ENCODE results near the gene C6orf132.

The C6orf132 gene

GRCh38 chr6:42131531-42131930 is 10.9 kb downstream of the C6orf132 start:
- DNase-seq: no peak

GRCh38 chr6:42129360-42129676 is 13.1 kb downstream of the C6orf132 start:
- no peak for DNase-seq

GRCh38 chr6:42128460-42129359 is 13.7 kb downstream of the C6orf132 start:
- no peak for DNase-seq

- no peak for DNase-seq
Observed at GRCh38 chr6:42125663-42126062, 16.8 kb downstream of the C6orf132 start.

GRCh38 chr6:42125231-42125630 is 17.2 kb downstream of the C6orf132 start:
- no peak for DNase-seq

GRCh38 chr6:42124223-42124836 is 18.1 kb downstream of the C6orf132 start:
- DNase-seq: no peak

- DNase-seq: no peak
Observed at GRCh38 chr6:42123379-42124103, 18.9 kb downstream of the C6orf132 start.

GRCh38 chr6:42120895-42121865 is 21.2 kb downstream of the C6orf132 start:
- DNase-seq: no peak

- no peak for DNase-seq
Observed at GRCh38 chr6:42118162-42119001, 24.0 kb downstream of the C6orf132 start.

- DNase-seq: no peak
Observed at GRCh38 chr6:42117843-42118161, 24.6 kb downstream of the C6orf132 start.

- no peak for DNase-seq
Observed at GRCh38 chr6:42113936-42114636, 28.3 kb downstream of the C6orf132 start.

- DNase-seq: no peak
Observed at GRCh38 chr6:42112351-42112750, 30.1 kb downstream of the C6orf132 start.

GRCh38 chr6:42110683-42111082 is 31.7 kb downstream of the C6orf132 start:
- DNase-seq: no peak

- DNase-seq: no peak
Observed at GRCh38 chr6:42108071-42108470, 34.3 kb downstream of the C6orf132 start.

- DNase-seq: no peak
Observed at GRCh38 chr6:42106112-42107023, 36.1 kb downstream of the C6orf132 start.

- no peak for DNase-seq
Observed at GRCh38 chr6:42105709-42106108, 36.7 kb downstream of the C6orf132 start.

GRCh38 chr6:42105156-42105648 is 37.2 kb downstream of the C6orf132 start:
- no peak for DNase-seq

- DNase-seq: no peak
Observed at GRCh38 chr6:42104804-42105125, 37.7 kb downstream of the C6orf132 start.

GRCh38 chr6:42104095-42104803 is 38.2 kb downstream of the C6orf132 start:
- no peak for DNase-seq

Data from cortex of kidney (tissue), 1 donor.